ENCODE results near the gene KCNMA1.

GRCh38 chr10:77111611-77112550, 525.7 kb downstream of the KCNMA1 start:
- TF ChIP-seq CTCF (IDR thresholded peaks at IDR 0.05; ENCODE audit: insufficient read depth, low read length, poor library complexity, severe bottlenecking), result peak; percentile 60
- TF ChIP-seq EZH2phosphoT487 (conservative IDR thresholded peaks at IDR 0.05; ENCODE audit: low read length), result no peak

Measured in SU-DHL-6 (cell line).